Thyroid gland (tissue), 4 donors: Measurements from ENCODE around the gene INMT. TPM values are rescaled to one million over a fixed set of nuclear protein-coding genes. Genes with fewer than 3 reads are reported as not detected.

ENCODE experiments used
- DNase-seq, 2 donors: peaks; one replicate each; pipeline ENCODE4 v3.0.0-alpha.2; 2019
- H3K27ac ChIP-seq, 3 donors: fragments of 200-600 bp; sonication (generic); 1 replicate in 2 of 3; 2 replicates in 1 of 3; pipeline ENCODE4 v1.5.1; 2016 to 2019; ENCODE audit warnings: mild to moderate bottlenecking in 1 of 3, moderate library complexity in 1 of 3
- H3K27me3 ChIP-seq: fragments of 200-600 bp; sonication (generic); one replicate; pipeline ENCODE4 v1.5.1; 2019
- H3K36me3 ChIP-seq, 2 donors: fragments of 200-600 bp; sonication (generic); one replicate each; pipeline ENCODE4 v1.5.1; 2016 to 2019
- H3K4me1 ChIP-seq, 2 donors: fragments of 200-600 bp; sonication (generic); one replicate each; pipeline ENCODE4 v1.5.1; 2017 to 2019
- H3K4me3 ChIP-seq, 3 donors: fragments of 200-600 bp; sonication (generic); replicated peaks in 1 of 3; 1 replicate in 2 of 3; 2 replicates in 1 of 3; pipeline ENCODE4 v1.5.1; 2016; ENCODE audit warnings: mild to moderate bottlenecking in 1 of 3
- H3K9me3 ChIP-seq: fragments of 200-600 bp; sonication (generic); one replicate; pipeline ENCODE4 v1.5.1; 2017
- POLR2A ChIP-seq, 2 donors: fragments of 450-650 bp; IDR thresholded peaks; one replicate each; pipeline ENCODE4 v1.6.1; 2017; ENCODE audit warnings: antibody characterized with exemption in 2 of 2, mild to moderate bottlenecking in 2 of 2, moderate library complexity in 1 of 2
- WGBS, 2 donors: methylation state at CpG; one replicate each; pipeline ENCODE4 v1.1.5; 2017; 5-methylcytosine and 5-hydroxymethylcytosine counted together
- intact Hi-C: fragments of 100-400 bp; cut with DNase I; formaldehyde crosslinking; loops from one replicate; pipeline ENCODE4 v1.15.1; 2023
- total RNA-seq, 4 donors: library from RNA; depleted of rRNA; stranded (reverse); fragments of >200 nt; gene quantifications; one replicate each; pipeline ENCODE4 v1.2.3, GENCODE V29; 2016
- TF ChIP-seq, protein P1 (sequence below), 6 experiments: fragments of 200-600 bp in 3 of 6; fragments of 450-650 bp in 3 of 6; sonication (generic) in 3 of 6; IDR thresholded peaks; one replicate each; pipeline ENCODE4 v1.5.1; 2016 to 2019; ENCODE audit warnings: antibody characterized with exemption in 6 of 6, mild to moderate bottlenecking in 2 of 6, inconsistent platforms in 1 of 6, moderate library complexity in 1 of 6

Gene INMT
- total RNA-seq, 4 donors from 2014 or later, result 19.9 to 47.3 (median 30.1) TPM

DNA sequence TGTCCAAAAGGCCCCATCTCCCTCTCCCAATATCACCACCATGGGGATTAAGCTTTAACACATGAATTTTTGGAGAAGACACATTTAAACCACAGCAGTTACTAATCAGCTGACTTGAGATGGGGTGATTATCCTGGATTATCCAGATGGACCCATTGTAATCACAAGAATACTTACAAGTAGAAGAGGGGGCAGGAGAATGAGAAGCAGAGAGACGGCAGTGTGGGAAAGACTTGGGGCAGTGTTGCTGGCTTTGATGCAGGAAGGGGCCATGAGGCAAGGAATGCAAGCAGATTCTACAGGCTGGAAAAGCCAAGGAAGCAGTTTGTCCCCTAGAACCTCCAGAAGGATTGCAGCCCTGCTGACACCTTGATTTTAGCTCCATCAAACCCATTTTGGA, 30.7 kb upstream of the INMT start:
- TF ChIP-seq, protein P1, sequence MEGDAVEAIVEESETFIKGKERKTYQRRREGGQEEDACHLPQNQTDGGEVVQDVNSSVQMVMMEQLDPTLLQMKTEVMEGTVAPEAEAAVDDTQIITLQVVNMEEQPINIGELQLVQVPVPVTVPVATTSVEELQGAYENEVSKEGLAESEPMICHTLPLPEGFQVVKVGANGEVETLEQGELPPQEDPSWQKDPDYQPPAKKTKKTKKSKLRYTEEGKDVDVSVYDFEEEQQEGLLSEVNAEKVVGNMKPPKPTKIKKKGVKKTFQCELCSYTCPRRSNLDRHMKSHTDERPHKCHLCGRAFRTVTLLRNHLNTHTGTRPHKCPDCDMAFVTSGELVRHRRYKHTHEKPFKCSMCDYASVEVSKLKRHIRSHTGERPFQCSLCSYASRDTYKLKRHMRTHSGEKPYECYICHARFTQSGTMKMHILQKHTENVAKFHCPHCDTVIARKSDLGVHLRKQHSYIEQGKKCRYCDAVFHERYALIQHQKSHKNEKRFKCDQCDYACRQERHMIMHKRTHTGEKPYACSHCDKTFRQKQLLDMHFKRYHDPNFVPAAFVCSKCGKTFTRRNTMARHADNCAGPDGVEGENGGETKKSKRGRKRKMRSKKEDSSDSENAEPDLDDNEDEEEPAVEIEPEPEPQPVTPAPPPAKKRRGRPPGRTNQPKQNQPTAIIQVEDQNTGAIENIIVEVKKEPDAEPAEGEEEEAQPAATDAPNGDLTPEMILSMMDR (IDR thresholded peaks at IDR 0.05), result no peak
- TF ChIP-seq POLR2A (IDR thresholded peaks at IDR 0.05), result no peak
- Histone ChIP-seq H3K36me3 (no peaks in the 10 kb centered on the region), H3K27ac (no peak overlapping the region), H3K4me1 (no peaks in the 10 kb centered on the region), H3K4me3 (no peak overlapping the region), H3K27me3 (no peaks in the 10 kb centered on the region), H3K9me3 (no peaks in the 10 kb centered on the region)
- WGBS, 2 donors, result 87 to 89% methylated on average over 1 of the region's 1 CpG
- no peak for DNase-seq
- intact Hi-C loops, result no loop called here

DNA sequence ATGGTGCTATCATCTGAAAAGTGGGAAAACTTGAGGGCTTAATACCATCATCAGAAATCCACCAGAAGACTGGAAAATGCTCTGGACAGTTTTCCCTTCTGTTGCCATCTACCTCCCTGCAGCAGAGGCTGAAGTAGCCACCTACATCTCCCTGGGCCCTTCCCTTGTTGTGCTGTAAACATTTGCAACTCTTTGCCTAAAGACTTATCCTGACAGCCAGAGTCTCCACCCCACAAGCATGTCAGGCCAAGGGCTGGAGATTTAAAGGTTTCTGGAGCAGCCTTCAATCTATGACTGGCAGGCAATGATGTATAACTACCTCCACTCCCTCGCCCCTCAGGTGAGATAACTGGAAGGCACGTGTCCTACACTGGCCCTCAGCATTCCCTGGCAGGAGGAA, 29.7 kb upstream of the INMT start:
- intact Hi-C loops, result no loop called here
- TF ChIP-seq, protein P1 (IDR thresholded peaks at IDR 0.05), result no peak
- Histone ChIP-seq H3K9me3 (no peaks in the 10 kb centered on the region), H3K27me3 (no peaks in the 10 kb centered on the region), H3K4me1 (no peaks in the 10 kb centered on the region), H3K36me3 (no peaks in the 10 kb centered on the region), H3K4me3 (no peak overlapping the region), H3K27ac (no peak overlapping the region)
- DNase-seq, result no peak
- WGBS, 2 donors, result 85 to 100% methylated on average over 2 of the region's 2 CpGs

DNA sequence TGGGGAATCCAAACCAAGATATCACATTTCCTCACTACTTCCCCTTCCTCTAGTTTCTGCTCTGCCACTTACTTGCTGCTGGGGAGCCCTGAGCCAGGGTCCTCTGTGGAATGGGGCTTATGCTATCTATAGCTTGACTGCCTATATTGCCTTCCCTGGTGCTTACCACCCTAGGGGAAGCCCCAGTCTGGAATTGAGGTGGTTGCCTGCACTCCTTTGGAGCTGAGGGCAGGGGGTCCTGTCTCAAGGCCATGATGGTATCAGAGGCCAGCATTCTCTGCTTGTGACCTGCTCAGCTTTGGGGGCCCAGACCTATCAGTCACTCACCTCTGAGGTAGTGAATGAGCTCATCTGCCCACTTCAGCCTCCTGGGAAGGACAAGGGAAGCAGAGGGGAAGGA, 29.3 kb upstream of the INMT start:
- intact Hi-C loops, result no loop called here

DNA sequence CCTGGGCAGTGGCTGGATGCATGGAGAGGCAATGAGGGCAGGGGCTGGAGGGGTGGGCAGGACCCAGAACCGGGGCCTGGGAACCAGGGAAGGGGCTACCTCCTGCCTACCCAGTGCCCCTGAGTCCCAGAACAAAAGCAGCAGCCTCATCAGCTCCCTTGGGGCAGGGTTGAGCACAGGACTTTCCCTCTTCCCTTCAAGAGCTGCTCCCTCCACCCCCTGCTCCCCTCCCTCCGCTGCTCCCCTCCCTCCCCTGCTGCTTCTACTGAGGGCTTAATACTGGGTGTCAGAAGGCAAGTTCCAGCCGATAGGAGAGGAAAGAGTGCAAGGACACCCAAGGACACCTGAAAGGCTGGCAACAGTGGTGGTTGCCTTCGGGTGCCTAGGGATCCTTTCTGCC, 28.2 kb upstream of the INMT start:
- 59 to 68% methylated on average over 3 to 4 of the region's 4 CpGs for WGBS, 2 donors
- no peaks in the 10 kb centered on the region for H3K36me3 ChIP-seq
- no peaks in the 10 kb centered on the region for H3K9me3 ChIP-seq
- H3K27ac ChIP-seq, result no peak overlapping the region
- intact Hi-C loops, result no loop called here
- no peaks in the 10 kb centered on the region for H3K27me3 ChIP-seq
- H3K4me3 ChIP-seq, result no peak overlapping the region
- DNase-seq, result no peak
- TF ChIP-seq POLR2A (IDR thresholded peaks at IDR 0.05), result no peak
- TF ChIP-seq, protein P1 (IDR thresholded peaks at IDR 0.05), result no peak
- no peaks in the 10 kb centered on the region for H3K4me1 ChIP-seq

More for the DNA sequence above, 29.3 kb upstream of the INMT start:
- no peaks in the 10 kb centered on the region for H3K4me1 ChIP-seq
- H3K36me3 ChIP-seq, result no peaks in the 10 kb centered on the region
- no peaks in the 10 kb centered on the region for H3K9me3 ChIP-seq
- no peak overlapping the region for H3K4me3 ChIP-seq
- no peaks in the 10 kb centered on the region for H3K27me3 ChIP-seq
- no peak for TF ChIP-seq POLR2A (IDR thresholded peaks at IDR 0.05)
- TF ChIP-seq, protein P1 (IDR thresholded peaks at IDR 0.05), result no peak
- no peak overlapping the region for H3K27ac ChIP-seq
- no peak for DNase-seq

DNA sequence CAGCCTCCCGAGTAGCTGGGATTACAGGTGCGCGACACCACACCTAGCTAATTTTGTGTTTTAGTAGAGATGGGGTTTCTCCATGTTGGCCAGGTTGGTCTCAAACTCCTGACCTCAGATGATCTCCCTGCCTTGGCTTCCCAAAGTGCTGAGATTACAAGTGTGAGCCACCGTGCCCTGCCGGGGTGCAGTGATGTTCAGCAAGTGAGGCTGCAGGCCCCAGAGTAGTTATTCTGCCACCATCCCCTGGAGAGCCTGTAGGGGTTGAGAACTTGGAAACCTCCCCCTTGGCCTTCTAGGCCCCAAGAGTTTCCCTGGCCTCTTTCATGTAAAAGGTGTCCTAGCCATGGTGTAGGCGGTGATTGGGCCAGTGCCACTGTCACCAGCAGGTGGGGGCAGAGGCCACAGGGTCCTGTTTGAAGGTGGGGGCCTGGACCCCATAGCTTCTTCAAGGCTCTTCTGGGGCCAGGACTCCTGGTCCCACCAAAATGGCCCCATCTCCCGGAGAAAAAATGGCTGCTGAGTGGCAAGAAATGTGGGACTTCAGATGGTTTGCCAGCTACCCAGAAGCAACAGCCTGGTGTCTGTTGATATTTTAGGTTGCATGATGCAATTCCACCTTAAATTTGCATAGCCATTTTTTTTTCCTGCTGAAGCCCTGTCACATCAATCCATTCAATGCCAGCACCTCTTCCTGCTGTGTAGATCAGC, 25.5 kb upstream of the INMT start:
- Histone ChIP-seq H3K27ac (no peak overlapping the region), H3K36me3 (no peaks in the 10 kb centered on the region), H3K9me3 (no peaks in the 10 kb centered on the region), H3K27me3 (no peaks in the 10 kb centered on the region), H3K4me1 (no peaks in the 10 kb centered on the region), H3K4me3 (no peak overlapping the region)
- 95 to 97% methylated on average over 7 of the region's 7 CpGs for WGBS, 2 donors
- TF ChIP-seq POLR2A (IDR thresholded peaks at IDR 0.05), result no peak
- no peak for DNase-seq
- intact Hi-C loops, result no loop called here
